ENCODE data around the gene ADAMTS9.

The ADAMTS9 gene

GRCh38 chr3:64685331-64685799 is 2.4 kb downstream of the ADAMTS9 start:
- no peak for TF ChIP-seq CTCF (IDR thresholded peaks at IDR 0.05; ENCODE audit: extremely low read depth, missing control alignments)
- no peak for DNase-seq (ENCODE audit: low spot score)

- no peak for TF ChIP-seq CTCF (IDR thresholded peaks at IDR 0.05; ENCODE audit: extremely low read depth, missing control alignments)
- no peak for DNase-seq (ENCODE audit: low spot score)
Observed at GRCh38 chr3:64684715-64685261, 3.0 kb downstream of the ADAMTS9 start.

- TF ChIP-seq CTCF (IDR thresholded peaks at IDR 0.05; ENCODE audit: extremely low read depth, missing control alignments) = no peak
Observed at GRCh38 chr3:64681827-64682226, 6.0 kb downstream of the ADAMTS9 start.

GRCh38 chr3:64681015-64681414 is 6.8 kb downstream of the ADAMTS9 start:
- DNase-seq (ENCODE audit: low spot score) = no peak
- TF ChIP-seq CTCF (IDR thresholded peaks at IDR 0.05; ENCODE audit: extremely low read depth, missing control alignments) = no peak

More at GRCh38 chr3:64681827-64682226, 6.0 kb downstream of the ADAMTS9 start:
- DNase-seq (ENCODE audit: low spot score) = no peak

GRCh38 chr3:64680334-64680733 is 7.5 kb downstream of the ADAMTS9 start:
- TF ChIP-seq CTCF (IDR thresholded peaks at IDR 0.05; ENCODE audit: extremely low read depth, missing control alignments) = no peak
- no peak for DNase-seq (ENCODE audit: low spot score)

GRCh38 chr3:64677961-64678716 is 9.7 kb downstream of the ADAMTS9 start:
- no peak for TF ChIP-seq CTCF (IDR thresholded peaks at IDR 0.05; ENCODE audit: extremely low read depth, missing control alignments)
- DNase-seq (ENCODE audit: low spot score) = no peak

GRCh38 chr3:64676831-64677230 is 11.0 kb downstream of the ADAMTS9 start:
- no peak for DNase-seq (ENCODE audit: low spot score)
- no peak for TF ChIP-seq CTCF (IDR thresholded peaks at IDR 0.05; ENCODE audit: extremely low read depth, missing control alignments)

Measured in GM20000 (cell line).